ENCODE results near the gene ZFR. TPM values are rescaled to one million over a fixed set of nuclear protein-coding genes. Genes with fewer than 3 reads are reported as not detected.

ZFR gene
- polyA plus RNA-seq, 1 of the 3 experiments (the other 2 are of a cell fraction), result 24.6 TPM

DNA sequence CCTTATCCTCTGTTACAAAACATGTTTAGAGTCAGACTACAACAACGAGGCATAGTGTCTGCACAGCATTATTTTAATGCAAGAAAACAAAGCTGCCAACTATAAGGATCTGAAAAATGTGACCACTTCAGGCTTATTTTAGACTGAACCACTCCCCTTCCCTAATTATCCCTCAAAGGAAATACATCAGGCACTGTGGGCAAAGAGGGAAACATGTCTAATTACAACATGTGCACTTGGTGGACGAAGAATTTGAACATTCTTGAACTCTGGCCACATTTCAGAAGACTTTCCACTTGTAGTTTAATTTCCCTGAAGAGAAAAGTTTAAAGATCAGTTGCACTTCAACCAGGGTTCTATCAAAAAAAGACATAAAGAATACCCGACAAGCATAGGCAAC is 135.6 kb downstream of the ZFR start:
- DNase-seq, result no peak
- 87% methylated on average over 3 of the region's 3 CpGs for WGBS (ENCODE audit: low lambda C conversion rate)
- Histone ChIP-seq H3K27me3 (ENCODE audit: insufficient read depth) (no peaks in the 10 kb centered on the region), H3K4me1 (ENCODE audit: control insufficient read depth in 1 of 2, insufficient read depth in 2 of 2, low read depth in 1 of 2, low read length in 1 of 2) (peaks cover 9% of the 10 kb centered on the region in 2 experiments; a peak in 3 of 4 replicates), H3K36me3 (replicated peaks in 1 of 2; ENCODE audit: control insufficient read depth in 1 of 2, insufficient read depth in 2 of 2, low read length in 1 of 2) (no peaks in the 10 kb centered on the region), H2AFZ (ENCODE audit: low read depth) (no peak overlapping the region), H3K9ac (no peak overlapping the region), H3K4me2 (no peak overlapping the region), H3K4me3 (ENCODE audit: low read depth in 2 of 2, low read length in 1 of 2) (no peak overlapping the region), H3K27ac (ENCODE audit: low read depth in 2 of 2, low read length in 1 of 2) (no peak overlapping the region), H3K79me2 (ENCODE audit: insufficient read depth) (peaks cover 81% of the 10 kb centered on the region), H3K9me3 (no peaks in the 10 kb centered on the region), H3F3A (replicated peaks; ENCODE audit: insufficient read depth) (peaks cover 4% of the 10 kb centered on the region), H3K9me2 (no peaks in the 10 kb centered on the region), H4K20me1 (ENCODE audit: insufficient read depth) (no peaks in the 10 kb centered on the region; the same call in 1 of the 2 replicates)
- ChIA-PET CTCF (no interaction called here), POLR2A (no interaction called here)
- TF ChIP-seq ELF1 (IDR thresholded peaks at IDR 0.05) (no peak), FOXJ3 (CRISPR knock-in tag; IDR thresholded peaks at IDR 0.05) (no peak), SIN3A (IDR thresholded peaks at IDR 0.05; ENCODE audit: borderline replicate concordance, low read depth, low read length) (no peak), SMC3 (IDR thresholded peaks at IDR 0.05; ENCODE audit: low read depth, low read length) (no peak), NRF1 (IDR thresholded peaks at IDR 0.05; ENCODE audit: low read depth, low read length) (no peak), GABPA (IDR thresholded peaks at IDR 0.05; ENCODE audit: low read depth) (no peak), RCOR1 (IDR thresholded peaks at IDR 0.05; ENCODE audit: low read length) (no peak), TCF12 (IDR thresholded peaks at IDR 0.05) (no peak)
- TF ChIP-seq, protein P1, sequence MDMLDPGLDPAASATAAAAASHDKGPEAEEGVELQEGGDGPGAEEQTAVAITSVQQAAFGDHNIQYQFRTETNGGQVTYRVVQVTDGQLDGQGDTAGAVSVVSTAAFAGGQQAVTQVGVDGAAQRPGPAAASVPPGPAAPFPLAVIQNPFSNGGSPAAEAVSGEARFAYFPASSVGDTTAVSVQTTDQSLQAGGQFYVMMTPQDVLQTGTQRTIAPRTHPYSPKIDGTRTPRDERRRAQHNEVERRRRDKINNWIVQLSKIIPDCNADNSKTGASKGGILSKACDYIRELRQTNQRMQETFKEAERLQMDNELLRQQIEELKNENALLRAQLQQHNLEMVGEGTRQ (IDR thresholded peaks at IDR 0.05; ENCODE audit: borderline replicate concordance, low read depth, low read length), result no peak
- TF ChIP-seq, protein P2, sequence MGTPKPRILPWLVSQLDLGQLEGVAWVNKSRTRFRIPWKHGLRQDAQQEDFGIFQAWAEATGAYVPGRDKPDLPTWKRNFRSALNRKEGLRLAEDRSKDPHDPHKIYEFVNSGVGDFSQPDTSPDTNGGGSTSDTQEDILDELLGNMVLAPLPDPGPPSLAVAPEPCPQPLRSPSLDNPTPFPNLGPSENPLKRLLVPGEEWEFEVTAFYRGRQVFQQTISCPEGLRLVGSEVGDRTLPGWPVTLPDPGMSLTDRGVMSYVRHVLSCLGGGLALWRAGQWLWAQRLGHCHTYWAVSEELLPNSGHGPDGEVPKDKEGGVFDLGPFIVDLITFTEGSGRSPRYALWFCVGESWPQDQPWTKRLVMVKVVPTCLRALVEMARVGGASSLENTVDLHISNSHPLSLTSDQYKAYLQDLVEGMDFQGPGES (IDR thresholded peaks at IDR 0.05; ENCODE audit: low read depth, low read length), result no peak

DNA sequence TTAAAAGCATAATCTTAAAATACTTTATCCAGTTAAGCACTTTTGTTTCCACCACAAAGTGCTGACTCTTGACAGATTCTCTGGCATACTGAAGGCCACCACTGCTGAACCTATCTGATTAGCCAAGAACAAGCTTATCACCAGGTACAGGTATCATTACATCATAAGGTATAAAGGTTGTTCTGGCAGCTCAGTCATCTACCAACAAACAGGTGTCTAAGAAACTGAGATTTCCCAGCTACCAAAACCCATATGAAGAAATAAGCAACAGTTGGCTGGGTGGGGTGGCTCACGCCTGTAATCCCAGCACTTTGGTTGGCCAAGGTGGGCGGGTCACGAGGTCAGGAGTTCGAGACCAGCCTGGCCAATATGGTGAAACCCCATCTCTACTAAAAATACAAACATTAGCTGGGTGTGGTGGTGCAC is 136.8 kb downstream of the ZFR start:
- CTCF ChIA-PET, result interaction anchor here (1.3 to 1.6 kb wide), 2 partner anchors 22 to 75 kb away, joined by 3 to 7 read pairs; no protein-coding TSS in a partner anchor
- H2AFZ ChIP-seq (ENCODE audit: low read depth), result no peak overlapping the region
- H3K9ac ChIP-seq, result no peak overlapping the region
- H3K36me3 ChIP-seq (replicated peaks in 1 of 2; ENCODE audit: control insufficient read depth in 1 of 2, insufficient read depth in 2 of 2, low read length in 1 of 2), result no peaks in the 10 kb centered on the region
- peaks cover 91% of the 10 kb centered on the region for H3K79me2 ChIP-seq (ENCODE audit: insufficient read depth)
- TF ChIP-seq RXRA (IDR thresholded peaks at IDR 0.05; ENCODE audit: borderline replicate concordance, low read depth) (no peak), RCOR1 (IDR thresholded peaks at IDR 0.05; ENCODE audit: low read length) (no peak), MXI1 (IDR thresholded peaks at IDR 0.05; ENCODE audit: low read depth, low read length) (no peak), POLR2AphosphoS5 (IDR thresholded peaks at IDR 0.05; ENCODE audit: low read depth, low read length) (no peak), EP300 (IDR thresholded peaks at IDR 0.05; ENCODE audit: borderline replicate concordance in 1 of 2, low read depth in 1 of 2, low read length in 1 of 2) (no peak), TAF1 (IDR thresholded peaks at IDR 0.05; ENCODE audit: borderline replicate concordance, low read depth, low read length) (no peak), MEF2A (IDR thresholded peaks at IDR 0.05; ENCODE audit: borderline replicate concordance, low read depth) (no peak), YY1 (IDR thresholded peaks at IDR 0.05; ENCODE audit: low read depth) (no peak)
- TF ChIP-seq, protein P2 (IDR thresholded peaks at IDR 0.05; ENCODE audit: low read depth, low read length), result no peak
- TF ChIP-seq, protein P3, sequence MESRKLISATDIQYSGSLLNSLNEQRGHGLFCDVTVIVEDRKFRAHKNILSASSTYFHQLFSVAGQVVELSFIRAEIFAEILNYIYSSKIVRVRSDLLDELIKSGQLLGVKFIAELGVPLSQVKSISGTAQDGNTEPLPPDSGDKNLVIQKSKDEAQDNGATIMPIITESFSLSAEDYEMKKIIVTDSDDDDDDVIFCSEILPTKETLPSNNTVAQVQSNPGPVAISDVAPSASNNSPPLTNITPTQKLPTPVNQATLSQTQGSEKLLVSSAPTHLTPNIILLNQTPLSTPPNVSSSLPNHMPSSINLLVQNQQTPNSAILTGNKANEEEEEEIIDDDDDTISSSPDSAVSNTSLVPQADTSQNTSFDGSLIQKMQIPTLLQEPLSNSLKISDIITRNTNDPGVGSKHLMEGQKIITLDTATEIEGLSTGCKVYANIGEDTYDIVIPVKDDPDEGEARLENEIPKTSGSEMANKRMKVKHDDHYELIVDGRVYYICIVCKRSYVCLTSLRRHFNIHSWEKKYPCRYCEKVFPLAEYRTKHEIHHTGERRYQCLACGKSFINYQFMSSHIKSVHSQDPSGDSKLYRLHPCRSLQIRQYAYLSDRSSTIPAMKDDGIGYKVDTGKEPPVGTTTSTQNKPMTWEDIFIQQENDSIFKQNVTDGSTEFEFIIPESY (IDR thresholded peaks at IDR 0.05; ENCODE audit: borderline replicate concordance, low read depth), result no peak
- no peaks in the 10 kb centered on the region for H3K27me3 ChIP-seq (ENCODE audit: insufficient read depth)
- WGBS (ENCODE audit: low lambda C conversion rate), result 100% methylated on average over 4 of the region's 4 CpGs
- POLR2A ChIA-PET, result no interaction called here
- H3K4me3 ChIP-seq (ENCODE audit: low read depth in 2 of 2, low read length in 1 of 2), result no peak overlapping the region
- H3K9me2 ChIP-seq, result no peaks in the 10 kb centered on the region
- no peak overlapping the region for H3K27ac ChIP-seq (ENCODE audit: low read depth in 2 of 2, low read length in 1 of 2)
- H3K9me3 ChIP-seq, result no peaks in the 10 kb centered on the region
- H3K4me2 ChIP-seq, result no peak overlapping the region
- DNase-seq, result no peak
- peaks cover 4% of the 10 kb centered on the region for H3F3A ChIP-seq (replicated peaks; ENCODE audit: insufficient read depth)
- no peaks in the 10 kb centered on the region; the same call in 1 of the 2 replicates for H4K20me1 ChIP-seq (ENCODE audit: insufficient read depth)
- H3K4me1 ChIP-seq (ENCODE audit: control insufficient read depth in 1 of 2, insufficient read depth in 2 of 2, low read depth in 1 of 2, low read length in 1 of 2), result peaks cover 9% of the 10 kb centered on the region in 2 experiments; a peak in 3 of 4 replicates
